Neural progenitor cell (in vitro differentiated cells): ENCODE measurements around the gene C12orf76. TPM values are rescaled to one million over a fixed set of nuclear protein-coding genes. Genes with fewer than 3 reads are reported as not detected.
"Not testable (repeated sequence)": the region's sequence is repeated elsewhere in the genome, so short reads cannot be mapped to it uniquely, and the experiment has no call there.

Experiments
- DNase-seq: peaks from one replicate; pipeline ENCODE4 v3.0.0-alpha.2; 2016; ENCODE audit warnings: low spot score
- H2AFZ ChIP-seq: fragments of 200-600 bp; sonication (generic); replicated peaks from 2 replicates; pipeline ENCODE4 v1.6.1; 2016; ENCODE audit warnings: antibody characterized with exemption
- H3F3A ChIP-seq: fragments of 200-600 bp; sonication (generic); 2 replicates; pipeline ENCODE4 v1.6.1; 2016; ENCODE audit warnings: antibody characterized with exemption, low read depth
- H3K27ac ChIP-seq: fragments of 200-600 bp; sonication (generic); 2 replicates; pipeline ENCODE4 v1.5.1; 2016; ENCODE audit warnings: mild to moderate bottlenecking
- H3K27me3 ChIP-seq: fragments of 200-600 bp; sonication (generic); 2 replicates; pipeline ENCODE4 v1.6.1; 2016; ENCODE audit warnings: mild to moderate bottlenecking, moderate library complexity
- H3K36me3 ChIP-seq: fragments of 200-600 bp; sonication (generic); 2 replicates; pipeline ENCODE4 v1.5.1; 2016
- H3K4me1 ChIP-seq: fragments of 200-600 bp; sonication (generic); 2 replicates; pipeline ENCODE4 v1.6.1; 2016; ENCODE audit warnings: mixed run types
- H3K4me2 ChIP-seq: fragments of 200-600 bp; sonication (generic); 2 replicates; pipeline ENCODE4 v1.6.1; 2016
- H3K4me3 ChIP-seq: fragments of 200-600 bp; sonication (generic); 2 replicates; pipeline ENCODE4 v1.5.1; 2016
- H3K79me2 ChIP-seq: fragments of 200-600 bp; sonication (generic); 2 replicates; pipeline ENCODE4 v1.6.1; 2016; ENCODE audit warnings: low read depth
- H3K9ac ChIP-seq: fragments of 200-600 bp; sonication (generic); 2 replicates; pipeline ENCODE4 v1.6.1; 2016
- H3K9me3 ChIP-seq: fragments of 200-600 bp; sonication (generic); 2 replicates; pipeline ENCODE4 v1.5.1; 2016; ENCODE audit warnings: low read depth
- H4K20me1 ChIP-seq: fragments of 200-600 bp; sonication (generic); 2 replicates; pipeline ENCODE4 v1.6.1; 2016; ENCODE audit warnings: low read depth
- H3K27ac Mint-ChIP-seq: 3 replicates; pipeline ENCODE4 v1.8.0; 2021; ENCODE audit warnings: mixed read lengths
- H3K27me3 Mint-ChIP-seq: 2 replicates; pipeline ENCODE4 v1.8.0; 2022; ENCODE audit warnings: low read depth, mild to moderate bottlenecking, inconsistent platforms, moderate library complexity, mixed read lengths; ENCODE audit not compliant: insufficient read depth
- H3K36me3 Mint-ChIP-seq: 3 replicates; pipeline ENCODE4 v1.8.0; 2021; ENCODE audit warnings: mixed read lengths
- H3K4me1 Mint-ChIP-seq: 3 replicates; pipeline ENCODE4 v1.8.0; 2021; ENCODE audit warnings: mixed read lengths
- H3K4me3 Mint-ChIP-seq: 3 replicates; pipeline ENCODE4 v1.8.0; 2021; ENCODE audit warnings: mild to moderate bottlenecking, moderate library complexity, mixed read lengths
- H3K9me3 Mint-ChIP-seq: 3 replicates; pipeline ENCODE4 v1.8.0; 2020; ENCODE audit warnings: mixed read lengths
- CTCF ChIP-seq: fragments of 200-600 bp; sonication (generic); IDR thresholded peaks from 2 replicates; pipeline ENCODE4 v1.5.1; 2017; ENCODE audit warnings: antibody characterized with exemption, mild to moderate bottlenecking
- EZH2 ChIP-seq: fragments of 200-600 bp; sonication (generic); IDR thresholded peaks from 2 replicates; pipeline ENCODE4 v1.6.1; 2017; ENCODE audit warnings: antibody characterized with exemption, mild to moderate bottlenecking, moderate library complexity
- EZH2phosphoT487 ChIP-seq: fragments of 200-600 bp; sonication (generic); IDR thresholded peaks from 2 replicates; pipeline ENCODE4 v1.6.1; 2017; ENCODE audit warnings: antibody characterized with exemption
- total RNA-seq: library from RNA; depleted of rRNA; stranded (reverse); fragments of >200 nt; gene quantifications from 2 replicates; pipeline ENCODE4 v1.2.3, GENCODE V29; 2015; ENCODE audit warnings: low replicate concordance

Gene C12orf76
- total RNA-seq, 1 donor from 2014 or later, result 48.8 TPM

GRCh38 chr12:110010853-110011723, 37.2 kb downstream of the C12orf76 start:
- Mint-ChIP-seq H3K4me3 (no peak overlapping the region), H3K4me1 (no peaks in the 10 kb centered on the region), H3K36me3 (peaks cover 9% of the 10 kb centered on the region), H3K27me3 (no peaks in the 10 kb centered on the region), H3K27ac (no peak overlapping the region), H3K9me3 (no peaks in the 10 kb centered on the region)
- TF ChIP-seq CTCF, result no peak
- no peak for TF ChIP-seq EZH2
- TF ChIP-seq EZH2phosphoT487, result no peak
- no peaks in the 10 kb centered on the region for H3K9me3 ChIP-seq
- no peak for DNase-seq
- no peaks in the 10 kb centered on the region for H3K36me3 ChIP-seq
- no peaks in the 10 kb centered on the region for H3K79me2 ChIP-seq
- H3K27ac ChIP-seq, result no peak overlapping the region
- H3K9ac ChIP-seq, result no peak overlapping the region
- H4K20me1 ChIP-seq, result no peaks in the 10 kb centered on the region
- no peak overlapping the region for H3K4me3 ChIP-seq
- H3F3A ChIP-seq, result no peaks in the 10 kb centered on the region
- H3K4me1 ChIP-seq, result no peaks in the 10 kb centered on the region
- H3K27me3 ChIP-seq, result no peaks in the 10 kb centered on the region
- no peak overlapping the region for H2AFZ ChIP-seq
- no peak overlapping the region for H3K4me2 ChIP-seq

GRCh38 chr12:110008681-110009398, 39.5 kb downstream of the C12orf76 start:
- not testable (repeated sequence) for H3K27ac Mint-ChIP-seq, H3K4me2 ChIP-seq, H3K79me2 ChIP-seq, H4K20me1 ChIP-seq, H3K4me1 ChIP-seq, H3K9me3 Mint-ChIP-seq, H3K27ac ChIP-seq, H3K27me3 ChIP-seq, H3F3A ChIP-seq, H3K9me3 ChIP-seq, H3K4me1 Mint-ChIP-seq, H3K4me3 Mint-ChIP-seq, DNase-seq, H3K4me3 ChIP-seq, H3K36me3 ChIP-seq, H2AFZ ChIP-seq, H3K27me3 Mint-ChIP-seq, H3K9ac ChIP-seq
- peaks cover 11% of the 10 kb centered on the region for H3K36me3 Mint-ChIP-seq

- peaks cover 4% of the 10 kb centered on the region for H3K27me3 Mint-ChIP-seq
- Histone ChIP-seq H3K79me2 (no peaks in the 10 kb centered on the region), H3K4me3 (no peak overlapping the region), H3K27ac (no peak overlapping the region), H3K27me3 (no peaks in the 10 kb centered on the region), H4K20me1 (no peaks in the 10 kb centered on the region), H3K4me1 (no peaks in the 10 kb centered on the region), H2AFZ (no peak overlapping the region), H3K4me2 (no peak overlapping the region), H3K36me3 (no peaks in the 10 kb centered on the region), H3F3A (no peaks in the 10 kb centered on the region), H3K9me3 (no peaks in the 10 kb centered on the region), H3K9ac (no peak overlapping the region)
- no peaks in the 10 kb centered on the region for H3K4me1 Mint-ChIP-seq
- peaks cover 7% of the 10 kb centered on the region for H3K36me3 Mint-ChIP-seq
- no peak for TF ChIP-seq EZH2
- TF ChIP-seq EZH2phosphoT487, result no peak
- H3K27ac Mint-ChIP-seq, result no peak overlapping the region
- H3K9me3 Mint-ChIP-seq, result no peaks in the 10 kb centered on the region
- no peak overlapping the region for H3K4me3 Mint-ChIP-seq
- no peak for DNase-seq
Observed at GRCh38 chr12:110007881-110008280, 40.4 kb downstream of the C12orf76 start.

GRCh38 chr12:110006115-110006514, 42.2 kb downstream of the C12orf76 start:
- Histone ChIP-seq H3K9me3 (no peaks in the 10 kb centered on the region), H3K36me3 (no peaks in the 10 kb centered on the region), H3K4me3 (no peak overlapping the region), H3K27me3 (peaks cover under 1% of the 10 kb centered on the region), H3K79me2 (no peaks in the 10 kb centered on the region), H3K4me2 (no peak overlapping the region), H2AFZ (no peak overlapping the region), H3K27ac (no peak overlapping the region), H3K4me1 (no peaks in the 10 kb centered on the region), H4K20me1 (no peaks in the 10 kb centered on the region), H3K9ac (no peak overlapping the region), H3F3A (no peaks in the 10 kb centered on the region)
- Mint-ChIP-seq H3K4me1 (peaks cover under 1% of the 10 kb centered on the region), H3K4me3 (no peak overlapping the region), H3K36me3 (peaks cover 4% of the 10 kb centered on the region), H3K9me3 (no peaks in the 10 kb centered on the region), H3K27ac (no peak overlapping the region), H3K27me3 (peaks cover 4% of the 10 kb centered on the region)
- DNase-seq, result no peak
- no peak for TF ChIP-seq EZH2phosphoT487
- no peak for TF ChIP-seq CTCF
- TF ChIP-seq EZH2, result no peak
